Fibroblast of the conjunctiva (primary cell): ENCODE results near the gene EVC.
"Not testable (repeated sequence)": the region's sequence is repeated elsewhere in the genome, so short reads cannot be mapped to it uniquely, and the experiment has no call there.

Experiments used
- DNase-seq: peaks from one replicate; pipeline ENCODE4 v3.0.0-alpha.2; 2010; ENCODE audit warnings: low read depth

Gene EVC

GRCh38 chr4:5814421-5814820, 103.4 kb downstream of the EVC start:
- no peak for DNase-seq

GRCh38 chr4:5815641-5816040, 104.6 kb downstream of the EVC start:
- DNase-seq, result no peak

- DNase-seq, result no peak
These were observed 105.1 kb downstream of the EVC start for GRCh38 chr4:5816101-5816500.

GRCh38 chr4:5816851-5817375, 105.9 kb downstream of the EVC start:
- no peak for DNase-seq

GRCh38 chr4:5821665-5822358, 110.8 kb downstream of the EVC start:
- DNase-seq, result no peak

GRCh38 chr4:5822619-5823018, 111.6 kb downstream of the EVC start:
- DNase-seq, result no peak

GRCh38 chr4:5823542-5824211, 112.7 kb downstream of the EVC start:
- no peak for DNase-seq

GRCh38 chr4:5824227-5824626, 113.2 kb downstream of the EVC start:
- no peak for DNase-seq

GRCh38 chr4:5824635-5825034, 113.6 kb downstream of the EVC start:
- DNase-seq, result peak; percentile 23

- no peak for DNase-seq
These were observed 114.5 kb downstream of the EVC start for GRCh38 chr4:5825321-5826041.

GRCh38 chr4:5826437-5827107, 115.6 kb downstream of the EVC start:
- no peak for DNase-seq

GRCh38 chr4:5827108-5828004, 116.4 kb downstream of the EVC start:
- no peak for DNase-seq

GRCh38 chr4:5828005-5828391, 117.0 kb downstream of the EVC start:
- no peak for DNase-seq

GRCh38 chr4:5836943-5837342, 125.9 kb downstream of the EVC start:
- DNase-seq, result no peak

GRCh38 chr4:5837483-5837882, 126.5 kb downstream of the EVC start:
- DNase-seq, result not testable (repeated sequence)

GRCh38 chr4:5839332-5839731, 128.3 kb downstream of the EVC start:
- DNase-seq, result no peak

- no peak for DNase-seq
These were observed 129.0 kb downstream of the EVC start for GRCh38 chr4:5839751-5840674.

GRCh38 chr4:5842456-5842855, 131.5 kb downstream of the EVC start:
- DNase-seq, result no peak

- DNase-seq, result no peak
These were observed 132.9 kb downstream of the EVC start for GRCh38 chr4:5843573-5844530.
